IMR-90 (cell line): ENCODE data around the gene CD55. TPM values are rescaled to one million over a fixed set of nuclear protein-coding genes. Genes with fewer than 3 reads are reported as not detected.

Source experiments
- ATAC-seq: fragments of 200-7000 bp; cut with Tn5 transposase; 2 replicates; pipeline ENCODE4 v1.9.1; 2020; ENCODE audit warnings: low read depth, mild to moderate bottlenecking, moderate library complexity
- BruUV-seq: library from RNA; stranded (reverse); fragments of 400-500 nt; replicated peaks from 2 replicates; lab custom pipeline; 2021; lab: Mats Ljungman, UMichigan
- CTCF ChIA-PET: fragments of 300-600 bp; formaldehyde crosslinking; extraction: SDS; loops from one replicate; lab custom pipeline; 2021; ENCODE audit warnings: antibody characterized with exemption; lab: Yijun Ruan, JAX
- POLR2A ChIA-PET: fragments of 300-600 bp; sonication (Branson Sonifier 250); formaldehyde crosslinking; loops from one replicate; lab custom pipeline; 2022; ENCODE audit warnings: antibody characterized with exemption; ENCODE audit not compliant: unreplicated experiment; lab: Charles Lee
- DNase-seq: peaks from one replicate; pipeline ENCODE4 v3.0.0; 2013
- H2AFZ ChIP-seq: replicated peaks from 2 replicates; pipeline ENCODE3; 2013; ENCODE audit warnings: low read length, mild to moderate bottlenecking; ENCODE audit not compliant: poor library complexity
- H2AK5ac ChIP-seq: 2 replicates; pipeline ENCODE4 v1.6.1; 2013; ENCODE audit warnings: low read depth, low read length, inconsistent platforms
- H2AK9ac ChIP-seq: replicated peaks from 2 replicates; pipeline ENCODE3; 2013; ENCODE audit warnings: mild to moderate bottlenecking, low read depth, low read length, moderate library complexity; ENCODE audit not compliant: poor library complexity
- H2BK120ac ChIP-seq: 2 replicates; pipeline ENCODE4 v1.6.1; 2013; ENCODE audit warnings: low read depth, low read length, inconsistent platforms
- H2BK15ac ChIP-seq: 3 replicates; pipeline ENCODE4 v1.6.1; 2013; ENCODE audit warnings: low read depth, low read length, inconsistent platforms
- H2BK20ac ChIP-seq: 2 replicates; pipeline ENCODE4 v1.6.1; 2013; ENCODE audit warnings: low read depth, mild to moderate bottlenecking, inconsistent platforms, low read length, moderate library complexity
- H2BK5ac ChIP-seq: 2 replicates; pipeline ENCODE4 v1.6.1; 2013; ENCODE audit warnings: mild to moderate bottlenecking, low read depth, low read length, inconsistent platforms; ENCODE audit not compliant: poor library complexity, severe bottlenecking
- H3K14ac ChIP-seq: replicated peaks from 2 replicates; pipeline ENCODE4 v1.6.1; 2013; ENCODE audit warnings: low read depth, low read length, inconsistent platforms
- H3K18ac ChIP-seq: 2 replicates; pipeline ENCODE4 v1.6.1; 2013; ENCODE audit warnings: low read depth, low read length, control low read depth
- H3K23ac ChIP-seq: 2 replicates; pipeline ENCODE4 v1.6.1; 2013; ENCODE audit warnings: low read depth, low read length, inconsistent platforms
- H3K27ac ChIP-seq: 2 replicates; pipeline ENCODE4 v1.5.1; 2013; ENCODE audit warnings: mild to moderate bottlenecking, control low read depth, low read length; ENCODE audit not compliant: insufficient read depth
- H3K27me3 ChIP-seq: 2 replicates; pipeline ENCODE4 v1.6.1; 2013; ENCODE audit warnings: low read length; ENCODE audit not compliant: control insufficient read depth, insufficient read depth
- H3K36me3 ChIP-seq: 2 replicates; pipeline ENCODE4 v1.6.1; 2013; ENCODE audit warnings: low read length, mixed read lengths; ENCODE audit not compliant: control insufficient read depth, insufficient read depth
- H3K4ac ChIP-seq: 2 replicates; pipeline ENCODE4 v1.6.1; 2013; ENCODE audit warnings: low read depth, low read length, inconsistent platforms
- H3K4me1 ChIP-seq: 2 replicates; pipeline ENCODE4 v1.6.1; 2013; ENCODE audit warnings: low read length, mixed read lengths; ENCODE audit not compliant: control insufficient read depth, insufficient read depth
- H3K4me2 ChIP-seq: 2 replicates; pipeline ENCODE4 v1.6.1; 2013; ENCODE audit warnings: low read depth, mild to moderate bottlenecking, control low read depth, low read length, moderate library complexity
- H3K4me3 ChIP-seq: 2 replicates; pipeline ENCODE4 v1.5.1; 2013; ENCODE audit warnings: low read depth, mild to moderate bottlenecking, control low read depth, low read length, moderate library complexity; ENCODE audit not compliant: insufficient read depth
- H3K56ac ChIP-seq: 2 replicates; pipeline ENCODE4 v1.6.1; 2013; ENCODE audit warnings: low read length, inconsistent platforms; ENCODE audit not compliant: insufficient read depth; ENCODE audit errors: extremely low read depth
- H3K79me1 ChIP-seq, 2 experiments: 2 replicates each; pipeline ENCODE4 v1.6.1; 2013; ENCODE audit warnings: low read length in 2 of 2, inconsistent platforms in 1 of 2, low read depth in 1 of 2
- H3K9ac ChIP-seq: 2 replicates; pipeline ENCODE4 v1.6.1; 2013; ENCODE audit warnings: low read depth, low read length, control low read depth
- H3K9me1 ChIP-seq: 2 replicates; pipeline ENCODE4 v1.6.1; 2013; ENCODE audit warnings: low read length, inconsistent platforms; ENCODE audit not compliant: insufficient read depth
- H3K9me3 ChIP-seq: 2 replicates; pipeline ENCODE4 v1.6.1; 2013; ENCODE audit warnings: low read length; ENCODE audit not compliant: control insufficient read depth, insufficient read depth
- H4K20me1 ChIP-seq: 2 replicates; pipeline ENCODE4 v1.6.1; 2013; ENCODE audit warnings: low read length, inconsistent platforms; ENCODE audit not compliant: insufficient read depth
- H4K5ac ChIP-seq: 2 replicates; pipeline ENCODE4 v1.6.1; 2013; ENCODE audit warnings: mild to moderate bottlenecking, low read depth, low read length, control low read depth
- H4K8ac ChIP-seq, 2 experiments: 2 replicates each; pipeline ENCODE4 v1.6.1; 2013; ENCODE audit warnings: low read depth in 2 of 2, low read length in 2 of 2, control low read depth in 1 of 2, inconsistent platforms in 1 of 2
- H4K91ac ChIP-seq: 2 replicates; pipeline ENCODE4 v1.6.1; 2013; ENCODE audit warnings: low read depth, low read length, inconsistent platforms; ENCODE audit not compliant: insufficient read depth
- CEBPB ChIP-seq: IDR thresholded peaks from 2 replicates; pipeline ENCODE4 v1.6.1; 2012; ENCODE audit warnings: low read depth, low read length, improper control_type of control experiment
- CHD1 ChIP-seq: IDR thresholded peaks from 2 replicates; pipeline ENCODE4 v1.6.1; 2012; ENCODE audit warnings: low read depth, low read length, improper control_type of control experiment
- FOS ChIP-seq: fragments of 150-350 bp; IDR thresholded peaks from 2 replicates; pipeline ENCODE4 v1.6.1; 2016; ENCODE audit warnings: low read depth, low read length
- MAZ ChIP-seq: IDR thresholded peaks from 2 replicates; pipeline ENCODE4 v1.6.1; 2012; ENCODE audit warnings: low read depth, mild to moderate bottlenecking, low read length, improper control_type of control experiment, moderate library complexity, borderline replicate concordance
- NFE2L2 ChIP-seq: fragments of 150-350 bp; IDR thresholded peaks from 2 replicates; pipeline ENCODE4 v1.6.1; 2016; ENCODE audit warnings: low read depth, mild to moderate bottlenecking, low read length
- POLR2A ChIP-seq: IDR thresholded peaks from 2 replicates; pipeline ENCODE4 v1.6.1; 2012; ENCODE audit warnings: mild to moderate bottlenecking, low read depth, low read length
- RAD21 ChIP-seq: IDR thresholded peaks from 2 replicates; pipeline ENCODE4 v1.6.1; 2012; ENCODE audit warnings: low read length, improper control_type of control experiment
- SMC3 ChIP-seq: fragments of 150-350 bp; IDR thresholded peaks from 2 replicates; pipeline ENCODE4 v1.6.1; 2016; ENCODE audit warnings: low read depth, mild to moderate bottlenecking, antibody characterized with exemption, low read length, moderate library complexity
- USF2 ChIP-seq: fragments of 150-350 bp; IDR thresholded peaks from 2 replicates; pipeline ENCODE4 v1.6.1; 2017; ENCODE audit warnings: mild to moderate bottlenecking, antibody characterized with exemption, low read length, low read depth
- WGBS, 2 experiments: methylation state at CpG; one replicate each; pipeline versions ENCODE4 v1.1.5 to v1.1.7; 2013; ENCODE audit warnings: missing lambda C conversion rate in 2 of 2; ENCODE audit not compliant: insufficient read length in 1 of 2; ENCODE audit errors: extremely low coverage in 2 of 2; 5-methylcytosine and 5-hydroxymethylcytosine counted together
- dilution Hi-C: fragments of 300-500 bp; cut with HindIII; formaldehyde crosslinking; loops from one replicate; pipeline ENCODE4 v1.14.3; 2018; ENCODE audit warnings: low sequenced_read_pairs; ENCODE audit not compliant: unreplicated experiment
- in situ Hi-C: fragments of 300-500 bp; cut with MboI; formaldehyde crosslinking; loops from 3 replicates; pipeline ENCODE4 v1.14.3; 2019; ENCODE audit warnings: low sequenced_read_pairs, inconsistent platforms, mixed read lengths
- intact Hi-C: fragments of 100-400 bp; cut with micrococcal nuclease; formaldehyde crosslinking; loops from 2 replicates; pipeline ENCODE4 v1.10.0; 2022
- polyA plus RNA-seq, 3 experiments: library from polyadenylated mRNA; depleted of rRNA; stranded (reverse); fragments of >200 nt; gene quantifications; 2 replicates each; pipeline ENCODE4 v1.2.3, GENCODE V29; 2012; ENCODE audit warnings: low replicate concordance in 1 of 3
- total RNA-seq: library from RNA; depleted of rRNA; stranded (reverse); fragments of >200 nt; gene quantifications from 2 replicates; pipeline ENCODE4 v1.2.3, GENCODE V29; 2012

Gene CD55
- total and polyA plus RNA-seq, 2 of the 4 experiments (the other 2 are of a cell fraction) = 6.6 to 11.5 TPM

- DNase-seq (no peak), ATAC-seq (no peak)
- no peak overlapping the region for H4K91ac ChIP-seq
- CTCF ChIA-PET = no interaction called here
- H3K79me1 ChIP-seq = no peaks in the 10 kb centered on the region
- no peak overlapping the region for H4K5ac ChIP-seq
- H3K36me3 ChIP-seq = no peaks in the 10 kb centered on the region
- H2BK15ac ChIP-seq = no peak overlapping the region
- H2BK5ac ChIP-seq = no peak overlapping the region
- H2BK120ac ChIP-seq = no peak overlapping the region
- H4K20me1 ChIP-seq = no peaks in the 10 kb centered on the region
- H3K4ac ChIP-seq = no peak overlapping the region
- no peak overlapping the region for H3K27ac ChIP-seq
- no CpG with 5 or more reads among the region's 3 CpGs for WGBS, 2 experiments
- peaks cover 10% of the 10 kb centered on the region; the same call in 1 of the 2 replicates for H3K9me1 ChIP-seq
- in situ Hi-C loops (no loop called here), dilution Hi-C loops (no loop called here), intact Hi-C loops (no loop called here)
- peaks cover 4% of the 10 kb centered on the region for H3K4me1 ChIP-seq
- POLR2A ChIA-PET = no interaction called here
- no peak overlapping the region for H3K56ac ChIP-seq
- no peak overlapping the region for H4K8ac ChIP-seq
- no peak overlapping the region for H2BK20ac ChIP-seq
- TF ChIP-seq SMC3 = no peak
- TF ChIP-seq MAZ = no peak
- TF ChIP-seq USF2 = no peak
- TF ChIP-seq RAD21 = no peak
- TF ChIP-seq FOS = no peak
- TF ChIP-seq CEBPB = no peak
- TF ChIP-seq NFE2L2 = no peak
- TF ChIP-seq CHD1 = no peak
- no peak for TF ChIP-seq POLR2A
- no peaks in the 10 kb centered on the region for H3K9me3 ChIP-seq
- no peak overlapping the region for H3K4me3 ChIP-seq
- H3K23ac ChIP-seq = no peak overlapping the region
- no TSS peak for BruUV-seq
- H3K14ac ChIP-seq = no peak overlapping the region
- no peaks in the 10 kb centered on the region for H3K27me3 ChIP-seq
- H3K4me2 ChIP-seq = no peak overlapping the region
- H3K9ac ChIP-seq = no peak overlapping the region
- H3K18ac ChIP-seq = no peak overlapping the region
- no peak overlapping the region for H2AK5ac ChIP-seq
- H2AFZ ChIP-seq = no peak overlapping the region
- H2AK9ac ChIP-seq = no peak overlapping the region
Measured at GRCh38 chr1:207280706-207281105, 40.8 kb upstream of the CD55 start.
